ENCODE data around the gene MLLT6.

Gene MLLT6

GRCh38 chr17:38676706-38677504 lies 28.2 kb upstream of the MLLT6 start:
- DNase-seq (ENCODE audit: low read depth): peak; percentile 89
- H3K4me3 ChIP-seq (ENCODE audit: low read depth, low read length): no peak overlapping the region
- TF ChIP-seq CTCF (conservative IDR thresholded peaks at IDR 0.05; ENCODE audit: low read depth, low read length): peak; percentile 98

- no peak for DNase-seq (ENCODE audit: low read depth)
- TF ChIP-seq CTCF (conservative IDR thresholded peaks at IDR 0.05; ENCODE audit: low read depth, low read length): no peak
- H3K4me3 ChIP-seq (ENCODE audit: low read depth, low read length): no peak overlapping the region
Measured at GRCh38 chr17:38677819-38678218, 27.3 kb upstream of the MLLT6 start.

GRCh38 chr17:38681096-38681495 lies 24.0 kb upstream of the MLLT6 start:
- TF ChIP-seq CTCF (conservative IDR thresholded peaks at IDR 0.05; ENCODE audit: low read depth, low read length): no peak
- no peak for DNase-seq (ENCODE audit: low read depth)
- no peak overlapping the region for H3K4me3 ChIP-seq (ENCODE audit: low read depth, low read length)

GRCh38 chr17:38685491-38685890 lies 19.6 kb upstream of the MLLT6 start:
- DNase-seq (ENCODE audit: low read depth): no peak
- TF ChIP-seq CTCF (conservative IDR thresholded peaks at IDR 0.05; ENCODE audit: low read depth, low read length): no peak
- no peak overlapping the region for H3K4me3 ChIP-seq (ENCODE audit: low read depth, low read length)

- H3K4me3 ChIP-seq (ENCODE audit: low read depth, low read length): no peak overlapping the region
- DNase-seq (ENCODE audit: low read depth): peak; percentile 46
- no peak for TF ChIP-seq CTCF (conservative IDR thresholded peaks at IDR 0.05; ENCODE audit: low read depth, low read length)
Measured at GRCh38 chr17:38687286-38687685, 17.8 kb upstream of the MLLT6 start.

- TF ChIP-seq CTCF (conservative IDR thresholded peaks at IDR 0.05; ENCODE audit: low read depth, low read length): no peak
- no peak for DNase-seq (ENCODE audit: low read depth)
- no peak overlapping the region for H3K4me3 ChIP-seq (ENCODE audit: low read depth, low read length)
Measured at GRCh38 chr17:38690386-38690785, 14.7 kb upstream of the MLLT6 start.

- H3K4me3 ChIP-seq (ENCODE audit: low read depth, low read length): no peak overlapping the region
- DNase-seq (ENCODE audit: low read depth): no peak
- no peak for TF ChIP-seq CTCF (conservative IDR thresholded peaks at IDR 0.05; ENCODE audit: low read depth, low read length)
Measured at GRCh38 chr17:38691154-38691553, 13.9 kb upstream of the MLLT6 start.

All from choroid plexus epithelial cell (primary cell).